Activated CD4-positive, alpha-beta T cell treated with anti-CD3 and anti-CD28 coated beads, Interleukin-2, amount 50 U/mL, for 48 hours (primary cell): ENCODE data around the gene WNT11.

Experiments used
- DNase-seq, 2 experiments: peaks; one replicate each; pipeline ENCODE4 v3.0.0-alpha.2; 2020

Gene WNT11

GRCh38 chr11:76173663-76174062 is 32.6 kb downstream of the WNT11 start:
- DNase-seq: no peak

GRCh38 chr11:76172583-76172982 is 33.7 kb downstream of the WNT11 start:
- DNase-seq: no peak

- DNase-seq: no peak
Observed at GRCh38 chr11:76170468-76170867, 35.8 kb downstream of the WNT11 start.

GRCh38 chr11:76169473-76169896 is 36.8 kb downstream of the WNT11 start:
- no peak for DNase-seq

- DNase-seq: no peak
Observed at GRCh38 chr11:76167590-76167989, 38.7 kb downstream of the WNT11 start.

- DNase-seq: peak; percentile 15 to 42
Observed at GRCh38 chr11:76166314-76166713, 40.0 kb downstream of the WNT11 start.

GRCh38 chr11:76164861-76165751 is 41.2 kb downstream of the WNT11 start:
- DNase-seq: no peak

- DNase-seq: no peak
Observed at GRCh38 chr11:76164081-76164480, 42.2 kb downstream of the WNT11 start.

GRCh38 chr11:76163289-76163880 is 42.9 kb downstream of the WNT11 start:
- DNase-seq: no peak

- no peak for DNase-seq
Observed at GRCh38 chr11:76162336-76163288, 43.7 kb downstream of the WNT11 start.

- DNase-seq: no peak
Observed at GRCh38 chr11:76161261-76161961, 44.9 kb downstream of the WNT11 start.

- DNase-seq: no peak
Observed at GRCh38 chr11:76160856-76161255, 45.4 kb downstream of the WNT11 start.

GRCh38 chr11:76159983-76160661 is 46.2 kb downstream of the WNT11 start:
- DNase-seq: no peak

GRCh38 chr11:76159303-76159937 is 46.9 kb downstream of the WNT11 start:
- no peak for DNase-seq

GRCh38 chr11:76158394-76159302 is 47.7 kb downstream of the WNT11 start:
- DNase-seq: no peak

- no peak for DNase-seq
Observed at GRCh38 chr11:76157891-76158290, 48.4 kb downstream of the WNT11 start.

GRCh38 chr11:76156971-76157427 is 49.3 kb downstream of the WNT11 start:
- DNase-seq: no peak

GRCh38 chr11:76155500-76156227 is 50.6 kb downstream of the WNT11 start:
- DNase-seq: no peak

GRCh38 chr11:76153571-76153923 is 52.8 kb downstream of the WNT11 start:
- no peak for DNase-seq
